NCI-H1105 (cell line): ENCODE data around the gene CSTA.
A peak's percentile ranks its signal among the peaks of the same experiment; 100 is the strongest.

Experiments
- DNase-seq: peaks from one replicate; lab custom pipeline; 2025; lab: John Stamatoyannopoulos, UW

CSTA gene

DNA sequence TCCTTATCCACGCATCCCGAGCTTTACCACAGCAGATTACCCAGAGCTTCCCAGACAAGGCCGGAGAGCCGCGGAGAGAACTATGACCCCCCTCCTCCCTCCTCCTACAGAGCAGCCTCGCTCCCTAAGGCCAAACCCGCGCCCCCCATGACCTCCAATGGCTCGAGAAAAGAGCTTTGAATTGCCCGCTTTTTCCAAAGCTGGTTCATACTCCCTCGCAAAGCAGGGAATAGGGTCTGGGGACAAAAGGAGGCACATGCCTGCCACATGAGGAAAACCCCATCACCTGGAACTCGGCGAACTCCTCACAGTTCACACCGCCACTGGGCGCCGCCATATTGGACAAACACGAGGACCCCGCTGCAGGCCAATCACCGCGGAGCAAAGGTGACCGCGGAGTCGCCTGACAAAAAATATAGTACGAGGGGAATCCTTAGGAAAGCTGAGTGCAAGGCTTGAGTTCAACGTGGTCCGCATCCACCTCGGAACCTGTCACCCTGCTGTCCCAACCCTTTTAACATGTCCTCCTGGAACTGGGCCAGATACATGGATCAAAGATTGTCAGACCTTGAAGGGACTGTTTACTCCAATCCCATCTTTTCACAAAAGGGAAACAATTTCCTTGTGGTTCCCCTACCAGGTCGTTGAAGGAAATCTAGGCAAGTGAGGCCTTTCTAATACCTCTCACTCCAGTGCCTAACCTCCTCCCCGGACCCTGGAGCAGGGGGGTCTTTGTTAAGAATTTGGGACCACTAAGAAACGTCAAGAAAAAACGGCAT lies 58.0 kb downstream of the CSTA start, which contains the start of gene MIX23:
Gene MIX23 (minus strand): TSS at position 344 of the 779 bp plus-strand sequence. CDS start 7 bp downstream, at position 337.
- peak; percentile 93 for DNase-seq

DNA sequence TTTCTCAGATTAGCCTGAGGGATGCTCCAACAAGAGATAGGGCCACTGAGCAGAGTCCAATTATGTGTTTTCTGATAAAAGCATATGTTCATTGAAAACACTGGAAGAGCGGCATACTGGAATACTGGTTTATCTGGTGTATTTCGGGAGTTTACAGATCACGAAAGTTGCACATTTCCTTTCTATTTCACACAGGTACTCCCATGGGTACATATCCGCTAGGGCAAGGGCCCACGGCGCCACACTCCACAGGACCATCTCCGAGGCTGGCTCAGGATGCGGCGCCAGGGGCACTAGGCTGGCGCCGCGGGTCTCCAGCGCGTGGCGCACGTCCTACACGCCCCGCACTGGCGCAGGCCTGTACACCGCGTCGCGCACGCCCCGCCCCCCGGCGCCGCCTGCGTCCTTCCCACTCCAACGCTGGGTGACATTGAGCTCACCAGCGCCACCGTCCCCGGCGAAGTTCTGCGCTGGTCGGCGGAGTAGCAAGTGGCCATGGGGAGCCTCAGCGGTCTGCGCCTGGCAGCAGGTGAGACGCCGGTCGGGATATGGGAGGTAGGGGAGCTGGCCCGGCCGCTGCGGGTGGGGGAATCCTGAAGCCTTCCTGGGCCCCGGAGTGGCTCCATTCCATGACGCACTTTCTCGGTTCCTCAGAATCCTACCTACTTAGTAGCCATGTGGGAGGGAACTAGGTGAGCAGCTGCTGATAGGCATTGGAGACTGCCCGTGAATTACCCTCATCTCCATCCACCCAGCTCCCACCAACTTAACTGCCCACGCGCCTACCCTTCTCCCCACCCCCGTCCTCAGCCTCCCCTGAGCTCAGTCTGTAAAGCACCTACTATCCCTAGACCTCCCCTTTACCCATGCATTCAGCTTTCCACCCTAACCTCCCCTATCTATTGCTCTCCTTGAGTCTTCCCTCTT lies 59.0 kb downstream of the CSTA start, which contains the start of gene FAM162A:
Gene FAM162A (plus strand): TSS at position 412 of the 927 bp plus-strand sequence. CDS start 84 bp downstream, at position 496.
- DNase-seq, result peak; percentile 98

DNA sequence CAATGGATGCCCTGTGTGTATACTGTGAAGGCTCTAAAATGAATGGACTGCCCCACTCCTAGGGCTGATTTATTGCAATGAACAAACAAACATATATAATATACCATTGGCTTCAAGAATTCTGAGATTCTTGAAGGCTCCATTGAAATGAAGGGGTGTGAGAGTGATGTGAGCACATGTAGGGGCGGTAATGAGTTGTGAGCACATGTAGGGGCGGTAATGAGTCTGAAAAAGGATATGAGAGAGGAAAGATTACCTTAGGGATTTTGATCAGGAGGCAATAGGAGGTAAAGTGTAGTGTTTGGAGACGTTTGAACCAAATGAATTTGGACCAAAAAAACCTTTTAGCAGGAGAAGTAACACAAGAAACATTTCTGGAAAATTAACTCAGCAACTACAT lies 62.7 kb downstream of the CSTA start:
- no peak for DNase-seq

DNA sequence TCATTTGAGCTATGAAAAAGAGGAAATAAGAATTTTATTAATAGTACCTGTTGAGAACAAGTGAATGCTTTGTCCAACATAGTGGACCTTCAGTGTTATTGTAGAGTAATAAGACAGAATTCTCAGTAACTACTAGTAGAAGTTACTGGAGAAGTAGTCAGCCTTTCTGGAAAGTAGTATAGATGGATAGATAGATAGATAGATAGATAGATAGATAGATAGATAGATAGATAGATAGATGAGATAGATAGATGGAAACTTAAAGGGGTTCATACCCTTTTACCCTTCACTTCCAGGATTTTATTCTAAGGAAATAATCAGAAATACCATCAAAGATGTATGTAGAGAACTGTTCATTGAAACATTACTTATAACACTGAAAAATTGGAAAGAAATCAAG lies 64.1 kb downstream of the CSTA start:
- no peak for DNase-seq

DNA sequence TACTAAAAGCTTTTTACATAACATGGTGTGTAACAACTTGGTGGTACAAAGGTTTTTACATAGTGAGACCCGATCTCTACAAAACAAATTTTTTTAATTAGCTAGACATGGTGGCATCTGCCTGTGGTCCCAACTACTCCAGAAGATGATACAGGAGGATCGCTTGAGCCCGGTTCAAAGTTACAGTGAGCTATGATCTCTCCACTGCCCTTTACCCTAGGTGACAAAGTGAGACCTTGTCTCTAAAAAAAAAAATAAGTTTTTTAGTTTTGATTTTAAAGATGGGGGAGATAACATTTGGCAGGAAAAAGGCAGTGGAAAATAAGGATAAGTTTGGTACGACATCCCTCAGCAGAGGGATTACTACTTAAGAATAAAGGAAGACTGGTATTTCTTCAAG lies 64.8 kb downstream of the CSTA start:
- DNase-seq, result no peak

DNA sequence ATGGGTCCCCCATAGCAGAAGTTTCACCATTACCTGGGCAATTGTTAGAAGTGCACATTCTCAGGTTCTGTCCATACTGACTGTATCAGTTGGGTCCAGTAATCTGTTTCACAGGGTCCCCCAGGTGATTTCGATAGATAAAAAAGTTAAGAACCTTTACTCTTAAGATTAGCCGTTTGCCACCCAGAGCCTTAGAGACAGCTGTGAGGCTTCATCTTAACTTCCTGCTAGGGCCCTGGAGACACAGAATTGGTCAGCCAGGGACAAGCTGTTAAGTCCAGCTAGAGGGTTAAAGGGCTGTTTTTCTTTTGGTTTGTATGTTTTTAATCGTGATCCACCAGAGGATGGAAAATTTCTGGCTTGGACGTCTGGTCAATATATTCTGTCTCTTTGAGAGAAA lies 65.6 kb downstream of the CSTA start:
- no peak for DNase-seq
